GM04503 (cell line): Measurements from ENCODE around the gene AHRR.

Source experiments
- DNase-seq: peaks from one replicate; pipeline ENCODE4 v3.0.0-alpha.2; 2012; ENCODE audit warnings: low read depth

AHRR gene

DNA sequence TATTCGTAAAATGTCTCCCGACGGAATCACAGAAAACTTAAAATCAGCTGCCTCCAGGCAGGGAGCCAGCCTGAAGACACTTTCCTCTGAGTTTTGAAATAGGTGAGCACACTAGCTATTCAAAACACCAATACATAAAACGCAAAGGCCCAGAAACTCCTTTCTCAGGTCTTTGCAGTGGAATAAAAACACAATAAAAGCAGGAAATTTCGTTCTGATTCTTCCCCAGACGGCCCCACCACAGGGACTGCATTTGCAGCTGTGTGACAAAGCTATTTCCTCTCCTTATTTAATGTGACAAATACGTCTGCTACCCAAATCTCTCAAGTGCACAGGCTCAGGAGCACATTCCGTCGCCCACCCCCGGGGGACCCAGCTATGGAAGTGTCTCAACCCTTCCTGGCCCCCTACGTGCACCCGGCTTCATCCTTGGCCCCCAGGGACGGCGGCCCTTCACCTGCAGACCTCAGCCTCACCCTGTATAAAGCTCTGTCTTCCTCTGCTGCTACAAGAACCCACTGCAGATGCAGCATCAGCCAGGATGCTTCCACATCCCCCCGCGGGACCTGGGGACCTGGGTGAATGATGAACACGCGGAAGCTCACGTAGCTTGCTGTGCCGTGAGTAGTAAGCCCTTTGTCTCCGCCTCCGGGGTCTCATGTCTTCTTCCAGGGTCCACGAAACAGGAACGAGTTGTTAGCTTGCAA is 24.9 kb downstream of the AHRR start:
- no peak for DNase-seq

DNA sequence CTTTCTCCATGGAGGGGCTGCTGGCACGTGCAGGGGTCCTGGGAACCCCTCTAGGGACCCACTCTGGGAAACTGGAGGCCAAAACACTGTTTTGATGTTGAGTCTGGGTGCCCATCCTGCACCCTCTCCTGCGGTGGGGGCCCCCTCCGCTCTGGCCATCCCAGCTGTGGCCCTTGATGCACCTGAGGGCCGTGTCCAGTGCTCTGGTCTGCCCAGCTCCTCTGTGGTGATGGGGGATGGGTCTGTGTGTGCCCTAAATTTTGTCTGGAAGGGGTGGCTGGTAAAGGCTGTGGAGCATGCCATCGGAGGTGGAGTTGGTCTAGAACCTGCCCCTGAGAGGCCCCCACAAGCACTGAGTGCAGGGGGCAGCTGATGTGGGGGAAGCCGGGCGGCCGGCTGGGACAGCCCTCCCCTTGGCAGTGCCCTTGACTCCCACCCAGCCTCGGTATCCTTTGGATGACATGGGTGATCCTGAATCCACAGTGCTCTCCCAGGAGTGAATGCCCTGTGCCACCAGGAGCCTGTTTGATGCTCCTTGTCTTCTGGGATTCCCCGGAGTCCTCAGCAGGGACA is 26.3 kb downstream of the AHRR start:
- no peak for DNase-seq

DNA sequence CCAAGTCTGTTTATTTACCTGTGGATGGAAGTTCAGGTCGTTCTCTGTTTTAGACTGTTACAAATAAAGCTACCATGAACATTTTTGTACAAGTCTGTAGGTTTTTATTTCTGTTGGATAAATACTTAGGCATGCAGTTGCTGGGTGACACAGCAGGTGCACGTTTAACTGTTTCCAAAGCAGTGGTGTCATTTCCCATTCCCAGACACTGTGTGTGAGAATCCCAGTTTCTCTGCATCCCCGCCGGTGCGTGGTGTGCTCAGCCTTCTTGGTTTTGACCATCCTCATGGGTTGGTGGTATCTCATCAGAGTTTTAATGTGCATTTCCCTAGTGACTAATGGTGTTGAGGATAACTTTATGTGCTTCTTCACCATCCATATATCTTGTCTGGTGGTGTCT is 27.2 kb downstream of the AHRR start:
- DNase-seq: no peak

DNA sequence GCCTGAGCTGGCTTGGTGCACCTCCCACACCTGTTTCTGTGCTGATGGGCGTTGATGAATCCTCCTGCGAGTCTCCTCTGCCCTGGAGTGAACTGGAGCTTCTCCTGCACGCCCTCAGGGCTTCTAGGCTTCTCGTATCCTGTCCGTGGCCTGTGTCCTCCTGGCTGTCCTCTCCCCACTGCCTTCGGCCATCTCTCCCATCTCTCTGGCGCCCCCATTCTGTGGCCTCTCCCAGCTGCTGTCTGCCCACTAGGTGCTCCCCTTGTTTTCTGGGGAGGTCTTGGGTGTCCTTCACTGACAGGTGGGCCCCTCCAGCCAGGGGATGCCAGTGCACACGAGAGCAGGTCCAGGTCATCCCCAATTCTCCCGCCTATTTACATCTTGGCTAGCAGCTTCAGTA is 28.8 kb downstream of the AHRR start:
- no peak for DNase-seq

DNA sequence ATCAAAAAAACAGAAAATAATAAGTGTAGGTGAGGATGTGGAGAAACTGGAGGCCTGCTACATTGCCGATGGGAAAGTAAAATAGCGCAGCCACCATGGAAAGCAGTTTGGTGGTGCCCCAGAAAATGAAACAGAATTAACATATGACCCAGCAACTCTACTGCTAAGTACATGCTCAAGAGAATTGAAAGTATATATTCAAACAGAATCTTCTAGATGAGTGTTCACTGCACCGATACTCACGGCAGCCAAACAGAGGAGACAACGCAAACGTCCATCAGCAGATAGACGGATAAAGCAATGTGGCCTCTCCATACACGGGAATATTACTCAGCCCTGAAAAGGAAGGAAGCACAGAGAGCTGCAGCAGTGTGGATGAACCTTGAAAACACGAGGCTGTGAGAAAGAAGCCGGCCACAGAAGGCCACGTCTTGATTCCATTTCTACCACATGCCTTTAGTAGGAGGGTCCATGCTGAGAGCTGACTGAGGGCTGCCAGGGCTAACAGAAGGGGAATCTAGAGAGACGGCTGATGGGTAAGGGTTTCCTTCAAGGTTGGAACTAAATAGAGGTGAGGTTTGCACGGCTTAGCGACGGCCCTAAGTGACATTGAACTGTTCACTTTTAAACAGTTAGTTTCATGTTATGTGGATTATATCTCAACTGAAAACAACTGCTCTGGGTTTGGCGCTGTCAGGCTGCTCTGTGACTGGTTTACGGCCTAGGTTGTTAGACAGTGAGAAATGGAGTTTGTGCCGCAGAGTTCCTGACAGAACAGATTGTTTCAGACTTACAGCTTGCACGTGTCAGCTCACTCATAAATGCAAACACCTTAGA is 29.8 kb downstream of the AHRR start:
- no peak for DNase-seq

DNA sequence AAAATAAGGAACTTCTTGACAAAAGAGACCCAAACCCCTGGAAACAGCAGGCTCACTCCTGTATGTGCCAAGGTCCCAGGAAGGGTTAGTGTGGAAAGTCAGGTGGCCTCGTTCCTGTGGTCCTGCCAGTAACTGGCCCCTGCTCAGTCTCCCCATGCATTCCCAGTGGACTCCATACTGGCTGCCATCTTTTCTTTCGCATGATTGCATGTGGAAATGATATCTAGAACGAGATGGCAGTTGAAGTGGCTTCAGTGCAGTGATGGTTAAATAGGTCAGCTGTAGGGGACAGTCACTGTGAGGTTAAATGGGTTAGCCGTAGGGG is 30.4 kb downstream of the AHRR start:
- DNase-seq: no peak

DNA sequence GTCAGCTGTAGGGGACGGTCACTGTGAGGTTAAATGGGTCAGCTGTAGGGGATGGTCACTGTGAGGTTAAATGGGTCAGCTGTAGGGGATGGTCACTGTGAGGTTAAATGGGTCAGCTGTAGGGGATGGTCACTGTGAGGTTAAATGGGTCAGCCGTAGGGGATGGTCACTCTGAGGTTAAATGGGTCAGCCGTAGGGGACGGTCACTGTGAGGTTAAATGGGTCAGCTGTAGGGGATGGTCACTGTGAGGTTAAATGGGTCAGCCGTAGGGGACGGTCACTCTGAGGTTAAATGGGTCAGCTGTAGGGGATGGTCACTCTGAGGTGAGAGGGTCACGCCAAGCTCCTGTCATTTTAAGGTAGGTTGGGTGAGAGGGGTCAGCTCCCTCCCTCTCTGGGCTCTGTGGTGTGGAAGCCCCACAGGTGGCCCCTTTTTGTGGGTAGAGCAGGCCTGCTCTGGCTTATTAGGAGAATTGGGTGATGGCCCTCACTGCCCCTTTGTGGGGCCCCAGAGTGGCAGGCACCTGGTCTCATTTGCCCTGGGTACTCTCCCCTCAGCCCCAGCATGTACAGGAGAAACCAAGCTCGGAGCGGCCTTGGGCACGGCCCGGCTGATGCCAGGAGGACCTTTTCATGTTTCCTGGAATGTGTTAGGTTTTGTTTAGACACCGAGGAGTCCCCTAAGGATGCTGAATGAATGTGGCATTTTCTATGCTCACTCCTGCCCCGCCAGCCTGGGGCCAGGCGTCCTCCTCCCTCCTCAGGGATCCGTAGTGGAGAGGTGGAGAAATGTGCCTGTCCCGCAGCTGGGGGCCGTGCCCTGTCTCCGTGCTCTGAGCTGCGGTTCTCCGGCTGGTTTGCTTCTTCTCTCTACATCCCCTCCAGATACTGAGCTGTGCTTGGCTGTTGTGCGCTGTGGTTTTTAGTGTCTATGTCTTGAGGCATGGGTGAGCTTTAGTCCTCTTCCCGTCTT is 31.4 kb downstream of the AHRR start:
- DNase-seq: no peak

DNA sequence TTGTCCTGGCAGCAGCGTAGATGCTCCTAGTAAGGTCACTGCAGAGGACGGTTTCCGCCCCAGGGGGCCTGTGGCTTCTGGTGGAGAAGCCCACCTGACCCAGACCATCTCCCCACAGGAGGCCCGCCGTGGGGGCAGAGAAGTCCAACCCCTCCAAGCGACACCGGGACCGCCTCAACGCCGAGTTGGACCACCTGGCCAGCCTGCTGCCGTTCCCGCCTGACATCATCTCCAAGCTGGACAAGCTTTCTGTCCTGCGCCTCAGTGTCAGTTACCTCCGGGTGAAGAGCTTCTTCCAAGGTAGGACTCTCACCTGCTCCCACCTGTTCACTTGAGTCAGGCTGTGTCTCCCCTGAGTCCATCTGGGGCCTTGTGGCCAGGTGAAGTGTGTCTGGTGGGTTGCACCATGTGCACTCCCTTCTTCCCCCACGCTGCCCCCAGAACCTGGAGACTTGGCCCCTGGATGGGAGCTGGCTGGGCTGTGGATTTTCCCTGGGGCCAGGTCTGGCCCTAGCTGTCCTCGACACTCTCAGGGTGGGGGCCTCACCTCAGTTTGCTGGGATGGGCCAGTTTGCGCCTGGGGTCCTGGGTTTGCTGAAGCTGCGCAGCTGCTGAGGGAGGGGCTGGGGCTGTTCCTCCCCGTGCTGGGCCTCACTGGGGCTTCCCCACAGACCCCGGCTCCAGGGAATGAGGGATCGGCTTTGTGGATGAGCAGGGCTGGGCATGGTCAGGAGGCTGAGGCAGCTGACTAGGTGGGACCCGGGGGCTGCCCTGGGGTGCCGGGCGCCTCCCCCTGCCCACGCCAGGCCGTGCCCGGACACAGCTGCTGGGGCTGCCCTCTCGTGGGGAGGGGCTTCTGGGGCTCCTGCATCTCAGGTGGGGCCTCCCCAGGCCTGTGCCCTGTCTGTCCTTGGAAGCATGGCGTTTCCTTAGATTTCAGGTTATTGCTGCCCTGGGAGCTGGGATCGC is 32.4 kb downstream of the AHRR start:
- DNase-seq: no peak

DNA sequence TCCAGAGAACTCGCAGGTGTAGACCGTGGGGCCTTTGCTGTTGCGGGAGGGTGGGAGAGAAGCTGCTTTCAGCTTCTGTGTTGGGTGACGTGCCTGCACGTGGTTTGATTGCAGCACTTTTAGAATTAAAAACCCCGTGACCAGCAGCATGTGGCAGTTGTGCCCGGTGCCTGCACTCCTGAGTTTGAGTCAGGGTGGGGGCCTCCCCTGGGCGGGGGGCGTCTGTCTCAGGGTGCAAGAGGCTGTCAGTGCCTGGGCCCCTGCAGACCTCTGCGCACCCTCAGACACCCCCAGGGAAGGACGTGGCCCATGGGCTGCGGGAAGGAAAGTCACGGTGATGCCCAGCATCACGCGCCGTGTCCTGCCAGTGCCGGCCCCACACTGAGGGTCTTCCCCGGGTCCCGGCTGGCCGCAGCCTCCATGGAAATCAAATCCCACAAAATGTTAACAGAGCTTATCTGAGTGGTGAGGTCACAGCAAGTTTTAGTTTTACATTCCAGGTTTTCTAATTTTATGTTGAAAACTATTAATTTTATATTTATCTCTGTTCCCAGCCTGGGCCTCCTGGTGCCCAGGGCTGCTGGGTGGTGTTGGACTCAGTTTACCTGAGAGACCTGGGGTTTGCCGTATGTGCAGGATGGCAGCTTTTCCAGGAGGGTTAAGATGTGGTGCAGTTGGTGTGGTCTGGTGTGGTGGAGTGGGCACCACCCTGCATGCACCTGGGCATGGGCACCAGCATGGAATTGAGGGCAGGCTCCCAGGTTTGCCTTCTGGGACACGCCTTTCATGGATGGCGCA is 33.3 kb downstream of the AHRR start:
- DNase-seq: no peak

DNA sequence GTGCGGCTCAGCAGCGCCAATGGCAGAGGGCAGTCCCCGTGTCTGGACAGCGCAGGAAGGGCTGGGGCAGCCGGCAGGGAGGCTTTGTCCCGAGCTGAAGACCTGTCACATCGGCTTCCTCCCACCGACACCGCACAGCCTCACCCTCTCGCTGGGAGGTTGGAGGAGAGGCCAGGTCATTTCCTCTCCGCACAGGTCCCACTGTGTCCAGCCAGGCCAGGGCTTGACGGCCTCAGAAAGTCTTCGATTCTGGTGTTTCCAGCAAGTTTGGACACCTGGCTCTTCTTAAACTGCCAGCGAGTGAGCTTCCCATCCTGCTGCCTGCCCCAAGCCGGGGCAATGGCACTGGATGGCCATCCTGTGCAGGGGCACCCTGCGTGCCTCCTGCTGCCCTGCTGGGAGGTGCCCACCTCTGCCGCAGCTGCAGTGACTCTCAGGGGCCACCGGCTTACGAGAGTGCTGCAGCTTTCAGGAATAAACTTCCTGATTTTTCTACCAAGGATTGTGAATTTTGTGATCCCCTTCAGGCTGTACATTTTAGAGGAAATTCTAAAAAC is 33.9 kb downstream of the AHRR start:
- no peak for DNase-seq

DNA sequence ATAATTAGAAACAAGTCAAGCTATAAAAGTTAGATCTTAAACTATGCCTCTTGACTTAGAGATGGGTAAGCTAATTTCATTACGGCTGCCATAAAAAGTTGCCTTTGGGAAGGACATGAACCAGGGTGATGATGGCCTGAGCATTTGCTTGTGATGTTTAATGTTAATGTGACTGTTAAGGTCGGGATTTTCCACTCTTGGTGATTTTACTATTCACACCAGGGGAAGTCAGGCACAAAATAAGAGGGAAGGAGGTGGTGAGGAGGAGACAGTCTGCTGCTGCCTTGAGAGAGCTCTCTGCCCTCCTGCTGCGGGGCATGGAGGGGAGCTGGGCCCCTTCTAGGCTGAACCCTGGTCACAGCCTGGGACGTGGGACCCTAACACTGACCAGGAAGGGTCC is 34.4 kb downstream of the AHRR start:
- no peak for DNase-seq

DNA sequence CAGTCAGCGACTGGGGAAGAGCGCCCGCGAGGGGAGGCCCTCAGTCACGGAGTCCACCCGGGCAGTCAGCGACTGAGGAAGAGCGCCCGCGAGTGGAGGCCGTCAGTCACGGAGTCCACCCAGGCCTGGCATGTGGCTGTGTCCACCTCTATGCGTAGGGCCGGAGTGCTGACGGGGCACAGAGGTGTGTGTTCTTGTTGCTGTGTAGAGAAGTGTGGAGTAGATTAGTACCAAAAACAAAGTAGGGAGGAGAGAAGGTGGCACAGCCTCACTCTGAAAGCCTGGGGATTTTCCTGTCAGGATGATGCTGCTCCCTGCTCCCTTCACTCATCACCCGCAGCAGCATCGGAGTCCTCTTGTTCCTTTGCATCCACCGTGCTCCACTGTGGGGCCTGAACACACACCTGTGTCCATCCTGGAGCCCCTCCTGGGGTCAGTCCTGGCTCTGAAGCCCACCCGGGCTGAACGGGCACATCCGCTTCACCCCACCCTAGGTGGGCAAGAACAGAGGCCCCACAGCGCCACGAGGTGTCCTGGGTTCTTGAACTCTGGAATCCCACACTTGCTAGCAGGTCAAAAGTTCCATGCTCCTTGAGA is 37.9 kb downstream of the AHRR start:
- DNase-seq: no peak

DNA sequence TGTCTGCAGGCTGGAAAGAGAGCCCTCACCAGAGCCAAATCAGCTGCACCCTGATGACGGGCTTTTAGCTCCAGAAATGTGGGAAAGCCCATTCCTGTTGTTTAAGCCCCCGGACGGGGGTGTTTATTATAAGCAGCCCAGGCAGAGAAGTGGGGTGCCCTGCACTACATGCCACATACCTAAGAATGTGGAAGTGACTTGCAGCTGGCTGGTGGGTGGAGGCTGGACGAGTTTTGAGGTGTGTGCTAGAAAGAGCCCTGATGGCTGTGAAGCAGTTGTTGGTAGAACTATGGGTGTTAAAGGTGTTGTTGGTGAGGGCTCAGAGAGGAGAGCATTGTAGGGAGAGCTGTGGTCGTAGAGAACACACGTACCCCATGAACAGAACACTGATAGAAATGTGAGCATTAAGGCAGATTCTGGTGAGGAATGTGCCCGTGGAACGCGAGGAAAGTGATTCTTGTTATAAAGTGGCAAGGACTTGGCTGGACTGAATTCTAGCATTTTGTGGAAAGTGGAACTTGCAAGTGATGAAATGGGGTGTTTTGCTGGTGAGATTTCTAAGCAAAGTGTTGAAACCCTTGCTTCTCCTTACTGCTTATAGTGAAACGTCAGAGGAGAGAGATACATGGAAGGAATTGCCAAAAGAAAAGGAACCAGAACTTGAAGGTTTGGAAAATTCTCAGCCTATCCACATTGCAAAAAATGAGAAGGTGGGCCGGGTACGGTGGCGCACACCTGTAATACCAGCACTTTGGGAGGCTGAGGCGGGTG is 38.9 kb downstream of the AHRR start:
- DNase-seq: no peak

DNA sequence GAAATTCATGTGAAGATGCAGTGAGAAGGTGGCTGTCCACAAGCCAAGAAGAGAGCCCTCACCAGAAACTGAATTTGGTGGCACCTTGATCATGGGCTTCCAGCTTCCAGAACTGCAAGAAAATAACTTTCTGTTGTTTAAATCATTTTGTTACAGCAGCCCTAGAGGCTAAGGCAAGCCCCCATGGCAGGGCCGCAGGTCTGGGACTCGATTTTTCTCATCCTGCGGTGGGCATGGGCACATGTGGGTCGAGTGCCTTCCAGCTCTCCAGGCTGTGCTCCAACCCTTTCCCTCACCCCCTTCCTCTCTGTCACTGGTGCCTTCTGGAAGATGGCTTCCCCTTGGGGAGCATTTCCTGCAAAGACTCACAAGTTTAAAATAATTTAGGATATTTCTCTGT is 40.7 kb downstream of the AHRR start:
- DNase-seq: no peak

DNA sequence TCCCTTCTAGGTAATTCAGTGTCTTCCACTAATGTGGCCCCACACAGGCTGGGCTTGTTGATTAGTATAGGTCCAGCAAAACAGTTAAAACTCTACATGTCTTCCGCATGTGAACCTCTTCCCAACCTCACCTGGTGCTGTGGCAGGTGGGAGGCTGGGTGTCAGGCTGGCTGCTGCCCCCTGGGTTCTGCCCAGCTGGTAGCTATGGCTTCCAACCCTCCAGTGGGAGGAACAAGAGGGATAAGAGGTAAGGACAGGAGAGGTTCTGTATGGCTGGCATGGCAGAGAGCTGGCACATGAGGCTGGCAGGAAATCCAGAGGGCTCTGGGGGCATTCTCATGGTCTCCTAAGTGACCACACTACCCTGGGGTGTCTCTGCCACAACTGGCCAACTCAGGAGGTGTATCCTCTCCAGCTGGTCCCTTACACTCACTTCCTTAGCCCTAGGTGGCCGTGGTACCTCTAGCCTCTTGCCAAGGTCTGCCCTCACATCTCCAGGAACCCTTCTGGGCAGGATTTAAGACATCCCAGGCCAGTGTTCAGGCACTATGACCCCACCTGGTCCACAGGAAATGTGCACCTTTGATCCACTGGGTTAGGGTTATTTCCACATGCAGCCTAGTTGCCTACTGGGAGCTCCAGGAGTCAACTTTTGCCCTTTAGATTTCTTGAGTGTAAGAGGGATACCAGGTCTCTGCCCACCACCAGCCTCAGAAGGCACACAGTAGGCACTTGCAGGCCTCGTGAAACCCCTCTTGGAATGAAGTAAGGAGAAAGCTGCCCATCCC is 41.7 kb downstream of the AHRR start:
- no peak for DNase-seq

DNA sequence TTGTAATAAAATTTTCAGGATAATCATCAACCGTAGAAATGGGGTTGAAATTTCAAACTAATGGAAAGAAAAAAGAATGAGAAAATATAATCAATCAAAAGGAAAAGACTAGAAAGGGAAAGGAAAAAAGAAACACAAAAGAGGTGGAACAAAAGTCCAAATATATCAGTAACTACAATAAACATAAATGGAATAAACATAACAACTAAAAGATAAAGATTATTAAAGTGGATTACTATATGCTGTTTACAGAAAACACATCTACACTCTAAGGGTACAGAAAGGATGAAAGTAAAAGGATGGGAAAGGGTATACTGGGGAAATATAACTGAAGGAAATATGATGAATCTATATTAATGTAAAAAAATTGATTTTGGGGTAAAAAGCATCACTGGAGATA is 43.0 kb downstream of the AHRR start:
- no peak for DNase-seq

DNA sequence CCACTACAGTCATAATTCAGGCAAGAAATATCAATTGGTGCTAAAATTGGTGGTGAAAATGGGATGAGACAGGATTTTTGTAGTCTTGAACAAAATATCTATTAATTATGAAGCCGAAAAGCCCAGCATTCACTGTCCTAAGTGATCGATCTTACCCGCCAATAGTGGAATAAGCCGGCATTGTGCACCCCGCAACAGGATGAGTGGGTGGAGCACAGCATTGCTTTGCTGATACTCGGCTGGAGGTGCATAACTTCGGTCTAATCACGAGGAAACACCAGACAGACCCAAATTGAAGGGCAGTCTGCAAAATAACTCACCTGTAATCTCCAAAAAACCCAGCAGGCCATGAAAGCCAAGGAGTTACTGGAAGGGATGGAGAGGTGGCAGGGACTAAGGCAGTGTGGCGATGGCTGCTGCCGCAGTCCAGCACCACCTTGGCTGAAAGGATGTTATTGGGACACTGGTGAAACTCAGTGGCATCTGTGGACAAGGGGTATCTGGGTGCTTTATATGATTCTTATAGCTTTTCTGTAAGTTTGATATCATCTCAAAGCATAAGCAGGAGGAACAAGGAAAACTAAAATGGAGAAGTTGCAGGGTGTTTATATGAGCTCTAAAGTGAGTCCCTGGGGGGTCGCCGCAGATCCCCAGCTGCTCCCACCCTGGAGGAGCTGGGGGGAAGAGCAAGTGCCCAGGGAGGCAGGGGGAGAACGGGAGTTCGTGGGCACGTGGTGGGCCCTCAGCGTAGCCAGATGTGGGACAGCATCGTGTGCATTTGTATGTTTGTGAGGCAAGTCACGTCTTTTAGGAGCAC is 45.2 kb downstream of the AHRR start:
- DNase-seq: no peak
